ENCODE data around the gene DAAM1.

DNA sequence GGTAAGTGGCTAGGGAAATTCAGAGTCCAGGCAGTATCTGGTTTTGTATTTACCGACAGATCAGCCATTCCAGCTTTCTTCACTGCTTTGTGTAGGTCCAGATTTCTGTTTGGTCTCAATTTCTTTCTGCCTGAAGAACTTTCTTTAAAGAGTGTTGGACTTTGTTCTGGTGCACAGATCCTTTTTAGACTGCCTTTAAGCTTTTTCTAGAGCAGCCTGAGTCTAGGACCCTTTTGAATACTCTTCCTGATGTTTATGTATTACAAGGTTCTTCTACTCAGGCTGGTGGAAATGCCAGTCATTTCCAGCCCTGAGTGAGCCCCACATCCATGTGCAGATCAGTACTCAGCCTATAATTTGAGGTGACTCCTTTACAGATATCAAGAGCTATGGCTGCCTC, 54.7 kb downstream of the DAAM1 start:
- no peak for TF ChIP-seq POLR2AphosphoS5 (IDR thresholded peaks at IDR 0.05)
- TF ChIP-seq, protein P1, sequence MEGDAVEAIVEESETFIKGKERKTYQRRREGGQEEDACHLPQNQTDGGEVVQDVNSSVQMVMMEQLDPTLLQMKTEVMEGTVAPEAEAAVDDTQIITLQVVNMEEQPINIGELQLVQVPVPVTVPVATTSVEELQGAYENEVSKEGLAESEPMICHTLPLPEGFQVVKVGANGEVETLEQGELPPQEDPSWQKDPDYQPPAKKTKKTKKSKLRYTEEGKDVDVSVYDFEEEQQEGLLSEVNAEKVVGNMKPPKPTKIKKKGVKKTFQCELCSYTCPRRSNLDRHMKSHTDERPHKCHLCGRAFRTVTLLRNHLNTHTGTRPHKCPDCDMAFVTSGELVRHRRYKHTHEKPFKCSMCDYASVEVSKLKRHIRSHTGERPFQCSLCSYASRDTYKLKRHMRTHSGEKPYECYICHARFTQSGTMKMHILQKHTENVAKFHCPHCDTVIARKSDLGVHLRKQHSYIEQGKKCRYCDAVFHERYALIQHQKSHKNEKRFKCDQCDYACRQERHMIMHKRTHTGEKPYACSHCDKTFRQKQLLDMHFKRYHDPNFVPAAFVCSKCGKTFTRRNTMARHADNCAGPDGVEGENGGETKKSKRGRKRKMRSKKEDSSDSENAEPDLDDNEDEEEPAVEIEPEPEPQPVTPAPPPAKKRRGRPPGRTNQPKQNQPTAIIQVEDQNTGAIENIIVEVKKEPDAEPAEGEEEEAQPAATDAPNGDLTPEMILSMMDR (IDR thresholded peaks at IDR 0.05 in 8 of 11, conservative IDR thresholded peaks at IDR 0.05 in 3 of 11): no peak

Measured in spleen (tissue), 7 donors.